K562 (cell line): ENCODE data around the gene SHF. TPM values are rescaled to one million over a fixed set of nuclear protein-coding genes. Genes with fewer than 3 reads are reported as not detected.

Experiments
- ATAC-seq: fragments of 200-7000 bp; cut with Tn5 transposase; 3 replicates; pipeline ENCODE4 v1.9.1; 2020; ENCODE audit warnings: moderate library complexity
- BruUV-seq: library from RNA; stranded (reverse); fragments of 400-500 nt; replicated peaks from 2 replicates; lab custom pipeline; 2021; lab: Mats Ljungman, UMichigan
- CTCF ChIA-PET: fragments of 300-600 bp; formaldehyde crosslinking; extraction: SDS; loops from one replicate; lab custom pipeline; 2021; ENCODE audit warnings: low intra/inter-chr PET ratio; lab: Yijun Ruan, JAX
- POLR2A ChIA-PET: fragments of 300-600, 350-650 bp; sonication (Branson Sonifier 250); formaldehyde crosslinking; extraction: SDS; loops from one replicate; lab custom pipeline; 2021; ENCODE audit warnings: antibody characterized with exemption, inconsistent platforms; lab: Yijun Ruan, JAX
- DNase-seq, 4 experiments: peaks; one replicate each; pipeline versions ENCODE4 v3.0.0 to v3.0.0-alpha.2; 2011 to 2018; ENCODE audit warnings: low spot score in 3 of 4, mixed read lengths in 3 of 4; ENCODE audit errors: extremely low read depth in 1 of 4
- FAIRE-seq: peaks from 2 replicates; lab custom pipeline; 2011; peaks lifted over from hg19 to GRCh38; lab: Jason Lieb, UNC
- H2AFZ ChIP-seq: 2 replicates; pipeline ENCODE4 v1.6.0; 2011; ENCODE audit warnings: low read depth, low read length, control low read depth, inconsistent platforms
- H3K27ac ChIP-seq: fragments of 200-600 bp; 3 replicates; pipeline ENCODE4 v1.8.0; 2011; ENCODE audit warnings: low read depth, mild to moderate bottlenecking, control low read depth, inconsistent platforms, low read length, moderate library complexity, mixed read lengths; ENCODE audit errors: extremely low read depth
- H3K27me3 ChIP-seq, 2 experiments: fragments of 300-600 bp in 1 of 2; 2 replicates in 1 of 2; 3 replicates in 1 of 2; pipeline versions ENCODE4 v1.6.0 to v1.8.0; 2011; ENCODE audit warnings: inconsistent platforms in 2 of 2, low read length in 2 of 2, mild to moderate bottlenecking in 1 of 2, mixed read lengths in 1 of 2, moderate library complexity in 1 of 2; ENCODE audit not compliant: control insufficient read depth in 2 of 2, insufficient read depth in 2 of 2
- H3K36me3 ChIP-seq: fragments of 300-600 bp; 3 replicates; pipeline ENCODE4 v1.8.0; 2011; ENCODE audit warnings: mild to moderate bottlenecking, low read length, inconsistent platforms; ENCODE audit not compliant: control insufficient read depth, insufficient read depth
- H3K4me1 ChIP-seq, 2 experiments: fragments of 200-600 bp in 1 of 2; replicated peaks in 1 of 2; 2 replicates in 1 of 2; 3 replicates in 1 of 2; pipeline versions ENCODE4 v1.5.1 to v1.8.0; 2011; ENCODE audit warnings: inconsistent platforms in 2 of 2, low read length in 2 of 2, mild to moderate bottlenecking in 1 of 2, mixed read lengths in 1 of 2, moderate library complexity in 1 of 2; ENCODE audit not compliant: control insufficient read depth in 2 of 2, insufficient read depth in 2 of 2
- H3K4me2 ChIP-seq: 2 replicates; pipeline ENCODE4 v1.6.1; 2011; ENCODE audit warnings: low read length, control low read depth, inconsistent platforms, mixed read lengths; ENCODE audit not compliant: insufficient read depth
- H3K4me3 ChIP-seq: fragments of 200-600 bp; sonication (generic), shearing (Covaris generic); 2 replicates; pipeline ENCODE4 v1.5.1; 2016; ENCODE audit warnings: control low read depth, inconsistent platforms
- H3K79me2 ChIP-seq: fragments of 200-600 bp; 3 replicates; pipeline ENCODE4 v1.8.0; 2011; ENCODE audit warnings: low read length, inconsistent platforms; ENCODE audit not compliant: control insufficient read depth, insufficient read depth
- H3K9ac ChIP-seq, 2 experiments: 2 replicates each; pipeline versions ENCODE4 v1.6.0 to v1.6.1; 2011; ENCODE audit warnings: low read depth in 2 of 2, low read length in 2 of 2, control low read depth in 1 of 2, inconsistent platforms in 1 of 2, mild to moderate bottlenecking in 1 of 2, mixed read lengths in 1 of 2; ENCODE audit not compliant: insufficient read depth in 1 of 2
- H3K9me1 ChIP-seq: one replicate; pipeline ENCODE4 v1.6.0; 2011; ENCODE audit warnings: inconsistent platforms, mild to moderate bottlenecking, low read length, moderate library complexity; ENCODE audit not compliant: control insufficient read depth, insufficient read depth
- H3K9me3 ChIP-seq: replicated peaks from 2 replicates; pipeline ENCODE4 v1.5.1; 2011; ENCODE audit warnings: low read depth, low read length, inconsistent platforms; ENCODE audit not compliant: control insufficient read depth, insufficient read depth
- H4K20me1 ChIP-seq: replicated peaks from 2 replicates; pipeline ENCODE4 v1.6.1; 2011; ENCODE audit warnings: low read length, inconsistent platforms, mixed read lengths; ENCODE audit not compliant: control insufficient read depth, insufficient read depth
- ARID3A ChIP-seq: IDR thresholded peaks from 2 replicates; pipeline ENCODE4 v1.6.1; 2012; ENCODE audit warnings: low read depth, low read length, improper control_type of control experiment, borderline replicate concordance
- MAFG ChIP-seq: fragments of 450-650 bp; conservative IDR thresholded peaks from 2 replicates; pipeline ENCODE4 v1.6.1; 2016; ENCODE audit warnings: missing genetic modification characterization, missing compliant biosample characterization
- NELFE ChIP-seq: IDR thresholded peaks from 2 replicates; pipeline ENCODE4 v1.6.1; 2011; ENCODE audit warnings: mild to moderate bottlenecking; ENCODE audit not compliant: insufficient read depth, insufficient read length
- NFIC ChIP-seq: fragments of 450-650 bp; IDR thresholded peaks from 2 replicates; pipeline ENCODE4 v1.6.1; 2017; ENCODE audit warnings: mild to moderate bottlenecking, inconsistent platforms
- SMARCA4 ChIP-seq: fragments of 450-650 bp; IDR thresholded peaks from 2 replicates; pipeline ENCODE4 v1.6.1; 2016
- ZNF444 ChIP-seq: fragments of 250-450 bp; sonication (Bioruptor Pico); IDR thresholded peaks from 2 replicates; pipeline ENCODE4 v1.4.0; 2020; ENCODE audit warnings: mild to moderate bottlenecking, moderate library complexity
- WGBS: fragments of 100-300 bp; shearing (Covaris generic); methylation state at CpG from one replicate; pipeline ENCODE4 v1.1.6; 2016; ENCODE audit warnings: low coverage, mixed read lengths; ENCODE audit not compliant: insufficient coverage; ENCODE audit errors: missing lambda C conversion rate; 5-methylcytosine and 5-hydroxymethylcytosine counted together
- in situ Hi-C: fragments of 300-500 bp; cut with MboI; formaldehyde crosslinking; loops from 4 replicates; pipeline ENCODE4 v1.15.0; 2018; ENCODE audit warnings: inconsistent platforms, mixed read lengths
- intact Hi-C: fragments of 100-400 bp; cut with micrococcal nuclease; formaldehyde crosslinking; loops from 2 replicates; pipeline ENCODE4 v1.14.2; 2022
- polyA plus RNA-seq, 8 experiments: library from polyadenylated mRNA; depleted of rRNA in 4 of 8; stranded (reverse) in 5 of 8; unstranded in 3 of 8; fragments of >200 nt; fragmentation: Nextera tagmentation in 2 of 8; fragmentation: Illumina TruSeq in 1 of 8; extraction: Ambion mirVana in 2 of 8; extraction: Trizol in 1 of 8; gene quantifications; 2 replicates each; pipeline versions ENCODE4 v1.2.1 to v1.2.3, GENCODE V29; 2011 to 2014; ENCODE audit warnings: inconsistent platforms in 1 of 8, missing spikeins in 1 of 8
- total RNA-seq, 7 experiments: library from RNA; depleted of rRNA in 6 of 7; stranded (reverse); fragments of >200 nt in 6 of 7; fragmentation: Illumina TruSeq in 2 of 7; extraction: Trizol in 2 of 7; gene quantifications; 2 replicates each; pipeline versions ENCODE4 v1.2.1 to v1.2.3, GENCODE V29; 2011 to 2021; ENCODE audit warnings: low replicate concordance in 1 of 7

SHF gene
- total and polyA plus RNA-seq, 9 of the 15 experiments (the other 6 are each of a cell fraction or from before 2014, with no cell fraction given): 0.51 to 2.2 (median 0.85) TPM; not detected in 2

- TF ChIP-seq MAFG (tag): no peak
- TF ChIP-seq ARID3A: no peak
- 0 out of 2 replicates have a peak, but pooled peaks have one; percentile 32 for TF ChIP-seq SMARCA4
- TF ChIP-seq NELFE: no peak
Measured at GRCh38 chr15:45156744-45157455, 30.9 kb downstream of the SHF start (continued).

GRCh38 chr15:45155739-45156138, 32.0 kb downstream of the SHF start:
- Histone ChIP-seq H2AFZ (no peak overlapping the region), H3K4me2 (no peak overlapping the region), H4K20me1 (no peaks in the 10 kb centered on the region), H3K79me2 (no peaks in the 10 kb centered on the region), H3K9ac (no peak overlapping the region), H3K4me3 (no peak overlapping the region), H3K9me3 (no peaks in the 10 kb centered on the region), H3K27me3 (peaks cover 0 to 4% of the 10 kb centered on the region in 2 experiments; a peak in 2 of 5 replicates), H3K9me1 (no peaks in the 10 kb centered on the region), H3K27ac (no peak overlapping the region), H3K36me3 (no peaks in the 10 kb centered on the region), H3K4me1 (peaks cover 6 to 12% of the 10 kb centered on the region in 2 experiments; a peak in 3 of 5 replicates)
- ATAC-seq (no peak), FAIRE-seq (no peak), DNase-seq (no peak)
- POLR2A ChIA-PET: interaction anchor here (0.6 to 2.2 kb wide), 2 partner anchors 9 to 115 kb away, joined by 4 to 14 read pairs; no protein-coding TSS in a partner anchor
- intact Hi-C loops: no loop called here
- peak; percentile 74 for TF ChIP-seq NFIC
- no peak for TF ChIP-seq ZNF444 (CRISPR knock-in tag)
- 60% methylated on average over 8 of the region's 8 CpGs for whole genome bisulfite sequencing
- in situ Hi-C loops: no loop called here
- CTCF ChIA-PET: no interaction called here
- BruUV-seq: no TSS peak
